Esophagus squamous epithelium (tissue), 4 donors: ENCODE data around the gene MRGPRD.

ENCODE experiments used
- CTCF ChIP-seq, 6 experiments: fragments of 450-650 bp in 4 of 6; fragments of 200-600 bp in 2 of 6; sonication (generic) in 2 of 6; IDR thresholded peaks; one replicate each; pipeline ENCODE4 v1.5.1; 2016 to 2019; ENCODE audit warnings: antibody characterized with exemption in 6 of 6, mild to moderate bottlenecking in 4 of 6, moderate library complexity in 4 of 6
- POLR2A ChIP-seq, 4 donors: fragments of 450-650 bp; IDR thresholded peaks; one replicate each; pipeline ENCODE4 v1.6.1; 2017; ENCODE audit warnings: antibody characterized with exemption in 4 of 4, mild to moderate bottlenecking in 4 of 4, moderate library complexity in 3 of 4

DNA sequence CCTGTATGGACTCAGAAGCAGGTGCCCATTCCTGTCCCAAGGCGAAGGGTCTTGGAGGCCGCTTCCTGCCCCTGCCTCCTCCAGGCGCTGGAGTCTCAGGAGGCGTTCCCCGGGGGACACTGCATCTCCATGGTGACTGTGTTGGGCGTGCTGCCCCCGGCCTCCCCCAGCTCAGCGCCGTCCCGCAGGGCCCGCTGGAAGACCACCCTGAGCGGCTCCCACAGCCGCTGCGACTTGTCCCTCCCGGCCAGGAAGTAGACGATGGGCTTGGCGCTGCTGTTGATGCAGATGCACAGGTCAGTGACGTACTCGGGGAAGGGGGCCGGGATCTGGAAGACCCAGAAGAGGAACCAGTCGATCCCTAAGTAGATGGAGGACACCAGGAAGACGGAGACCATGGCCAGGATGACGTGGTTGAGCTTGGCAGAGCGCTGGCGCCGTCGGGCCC lies 24.4 kb upstream of the MRGPRD start:
- TF ChIP-seq CTCF (IDR thresholded peaks at IDR 0.05) (no peak), POLR2A (IDR thresholded peaks at IDR 0.05) (no peak)
